Stimulated activated naive CD4-positive, alpha-beta T cell (primary cell): Measurements from ENCODE around the gene NMU.
"Not testable (repeated sequence)": the region's sequence is repeated elsewhere in the genome, so short reads cannot be mapped to it uniquely, and the experiment has no call there.

ENCODE experiments used
- DNase-seq, 6 experiments: peaks; one replicate each; lab custom pipeline; 2025; lab: John Stamatoyannopoulos, UW

The NMU gene, protein sequence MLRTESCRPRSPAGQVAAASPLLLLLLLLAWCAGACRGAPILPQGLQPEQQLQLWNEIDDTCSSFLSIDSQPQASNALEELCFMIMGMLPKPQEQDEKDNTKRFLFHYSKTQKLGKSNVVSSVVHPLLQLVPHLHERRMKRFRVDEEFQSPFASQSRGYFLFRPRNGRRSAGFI

DNA sequence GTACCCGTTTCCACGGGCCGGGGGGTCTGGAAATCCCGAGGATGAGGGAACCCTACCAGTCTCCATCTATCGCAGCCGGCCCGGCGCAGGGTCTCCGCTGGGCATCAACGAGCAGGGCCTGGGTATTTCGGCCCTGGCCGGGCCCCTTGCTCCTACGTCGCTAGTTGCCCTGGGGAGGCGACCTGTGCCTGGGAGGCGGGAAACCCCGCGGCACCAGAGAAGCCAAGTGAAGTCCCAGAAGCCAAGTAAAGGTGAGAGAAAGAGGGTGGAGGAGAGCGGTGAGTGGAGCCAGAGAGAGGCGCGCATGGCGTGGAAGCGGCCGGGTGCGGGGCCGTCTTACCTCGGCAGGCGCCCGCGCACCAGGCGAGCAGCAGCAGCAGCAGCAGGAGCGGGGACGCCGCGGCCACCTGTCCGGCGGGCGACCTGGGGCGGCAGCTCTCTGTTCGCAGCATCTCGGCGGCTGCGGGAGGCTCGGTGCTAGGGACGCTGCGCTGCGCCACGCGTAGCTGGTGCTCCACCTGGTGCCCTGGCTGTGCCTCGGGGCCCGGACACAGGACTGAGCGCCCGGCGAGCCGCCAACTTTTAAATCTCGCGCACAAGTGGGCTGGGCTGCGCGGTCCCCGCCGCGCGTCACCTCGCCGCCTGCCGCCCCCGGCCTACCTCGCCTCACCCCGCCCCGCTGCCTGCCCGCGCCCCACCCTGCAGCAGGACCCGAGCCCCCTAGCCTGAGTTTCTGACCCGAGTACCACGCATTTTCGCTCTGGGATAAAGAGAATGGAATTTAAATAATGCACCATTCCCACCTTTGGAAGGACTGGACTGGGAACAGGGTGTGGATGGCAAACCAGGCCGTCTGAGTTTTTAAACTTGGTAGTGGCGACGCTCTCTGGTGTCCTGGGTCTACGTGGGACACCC, at the start of gene NMU:
TSS of gene NMU (minus strand) at position 558 of the 915 bp plus-strand sequence. CDS start at position 452, 106 bp downstream.
- no peak for DNase-seq

DNA sequence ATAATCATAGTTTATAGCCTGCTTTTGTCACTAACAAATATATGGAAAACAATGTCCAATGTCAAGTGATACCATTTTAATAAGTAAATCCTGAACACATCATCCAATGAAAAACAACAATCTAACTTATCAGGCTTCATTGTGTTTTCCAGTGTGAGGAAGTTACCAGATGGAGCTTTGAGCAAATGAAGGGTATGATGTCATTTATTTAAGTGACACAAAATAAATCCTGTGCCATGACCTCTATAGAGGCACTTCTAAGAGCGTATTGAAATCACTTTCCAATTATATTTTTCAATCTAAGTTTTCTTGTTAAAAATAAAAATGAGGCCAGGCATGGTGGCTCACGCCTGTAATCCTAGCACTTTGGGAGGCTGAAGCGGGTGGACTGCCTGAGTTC, 48.2 kb upstream of the NMU start:
- no peak for DNase-seq

DNA sequence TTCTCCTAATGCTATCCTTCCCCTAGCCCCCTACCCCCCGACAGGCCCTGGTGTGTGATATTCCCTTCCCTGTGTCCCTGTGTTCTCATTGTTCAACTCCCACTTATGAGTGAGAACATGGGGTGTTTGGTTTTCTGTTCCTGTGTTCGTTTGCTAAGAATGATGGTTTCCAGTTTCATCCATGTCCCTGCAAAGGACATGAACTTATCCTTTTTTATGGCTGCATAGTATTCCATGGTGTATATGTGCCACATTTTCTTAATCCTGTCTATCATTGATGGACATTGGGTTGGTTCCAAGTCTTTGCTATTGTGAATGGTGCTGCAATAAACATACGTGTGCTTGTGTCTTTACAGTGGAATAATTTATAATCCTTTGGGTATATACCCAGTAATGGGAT, 46.7 kb upstream of the NMU start:
- DNase-seq: not testable (repeated sequence)

DNA sequence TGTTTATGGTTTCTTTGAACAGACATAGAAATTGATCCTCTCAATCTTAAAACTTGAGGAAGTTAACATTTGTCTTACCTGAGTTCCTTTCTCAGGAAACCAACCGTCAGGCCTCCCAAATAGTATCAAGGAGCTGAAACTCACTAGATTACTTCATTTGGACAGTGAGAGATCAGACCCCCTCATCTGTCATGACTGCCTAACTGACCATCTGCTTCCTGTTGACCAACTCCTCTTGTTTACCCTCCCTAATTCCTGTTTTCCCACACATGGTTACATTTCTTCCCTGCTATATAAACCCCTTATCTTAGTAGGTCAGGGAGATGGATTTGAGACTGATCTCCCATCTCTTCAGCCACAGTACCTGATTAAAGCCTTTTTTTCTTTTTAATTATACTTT, 46.2 kb upstream of the NMU start:
- no peak for DNase-seq

GRCh38 chr4:55681430-55681829, 45.3 kb upstream of the NMU start:
- no peak for DNase-seq

- no peak for DNase-seq
Measured at GRCh38 chr4:55675196-55675793, 39.2 kb upstream of the NMU start.

GRCh38 chr4:55673424-55673823, 37.3 kb upstream of the NMU start:
- no peak for DNase-seq

DNA sequence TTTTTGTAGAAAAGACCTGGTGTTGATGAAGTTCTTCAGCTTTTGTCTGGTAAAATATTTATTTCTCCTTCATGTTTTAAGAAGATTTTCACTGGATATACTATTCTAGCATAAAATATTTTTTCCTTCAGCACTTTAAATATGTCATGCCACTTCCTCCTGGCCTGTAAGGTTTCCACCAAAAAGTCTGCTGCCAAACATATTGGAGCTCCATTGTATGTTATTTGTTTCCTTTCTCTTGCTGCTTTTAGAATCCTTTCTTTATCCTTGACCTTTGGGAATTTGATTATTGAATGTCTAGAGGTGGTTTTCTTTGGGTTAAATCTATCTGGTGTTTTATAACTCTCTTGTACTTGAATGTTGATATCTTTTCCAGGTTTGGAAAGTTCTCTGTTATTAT, 35.6 kb upstream of the NMU start:
- no peak for DNase-seq

DNA sequence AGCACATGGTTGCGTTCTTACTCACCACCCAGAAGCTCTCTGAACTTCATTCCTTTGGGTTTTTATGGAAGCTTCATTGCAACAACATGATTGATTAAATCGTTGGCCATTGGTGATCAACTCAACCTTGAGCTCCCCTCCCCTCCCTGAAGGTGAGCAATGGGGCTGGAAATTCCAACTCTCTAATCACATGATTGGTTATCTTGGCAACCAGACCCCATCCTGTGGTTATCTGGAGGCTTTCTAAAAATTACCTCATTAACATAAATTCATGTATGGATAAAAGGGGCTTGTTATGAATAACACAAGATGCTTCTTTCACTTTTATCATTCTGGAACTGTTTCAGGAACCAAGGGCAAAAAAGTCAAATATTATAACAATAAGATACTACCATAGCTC, 34.6 kb upstream of the NMU start:
- no peak for DNase-seq

DNA sequence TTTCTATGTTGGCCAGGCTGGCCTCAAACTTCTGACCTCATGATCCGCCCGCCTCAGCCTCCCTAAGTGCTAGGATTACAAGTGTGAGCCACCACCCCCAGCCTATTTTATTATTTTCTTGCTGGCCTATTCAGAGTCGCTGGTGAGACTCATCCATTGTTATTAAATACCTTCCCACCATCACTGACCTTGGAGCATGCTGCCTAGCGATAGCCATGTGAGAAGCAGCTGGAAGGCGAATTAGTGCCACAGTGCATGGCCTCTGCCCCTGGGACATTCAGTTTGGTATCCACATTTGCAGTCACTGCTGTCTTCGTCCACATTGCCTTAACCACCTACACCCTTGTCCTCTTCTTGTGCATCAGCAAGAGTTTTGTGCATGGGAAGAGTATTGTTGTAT, 32.4 kb upstream of the NMU start:
- no peak for DNase-seq

DNA sequence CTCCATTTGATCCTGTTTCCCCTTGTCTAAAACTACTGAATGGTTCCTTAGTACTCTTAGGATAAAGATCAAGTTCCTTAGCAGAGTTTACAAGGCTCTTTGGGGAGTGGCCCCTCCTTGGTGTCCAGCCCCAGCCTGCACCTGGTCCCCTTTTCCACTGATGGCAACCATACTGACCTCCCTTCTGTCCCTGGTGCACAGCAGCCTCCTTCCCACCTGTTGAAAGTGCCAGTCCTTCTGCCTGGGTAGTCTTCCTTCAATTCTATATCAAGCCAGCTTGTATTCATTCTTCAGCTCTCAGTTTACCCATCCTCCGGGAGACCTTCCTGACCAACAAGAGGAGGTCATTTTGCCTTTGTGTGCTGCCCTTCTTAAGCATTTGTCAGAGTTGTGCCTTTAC, 30.4 kb upstream of the NMU start:
- DNase-seq: no peak

DNA sequence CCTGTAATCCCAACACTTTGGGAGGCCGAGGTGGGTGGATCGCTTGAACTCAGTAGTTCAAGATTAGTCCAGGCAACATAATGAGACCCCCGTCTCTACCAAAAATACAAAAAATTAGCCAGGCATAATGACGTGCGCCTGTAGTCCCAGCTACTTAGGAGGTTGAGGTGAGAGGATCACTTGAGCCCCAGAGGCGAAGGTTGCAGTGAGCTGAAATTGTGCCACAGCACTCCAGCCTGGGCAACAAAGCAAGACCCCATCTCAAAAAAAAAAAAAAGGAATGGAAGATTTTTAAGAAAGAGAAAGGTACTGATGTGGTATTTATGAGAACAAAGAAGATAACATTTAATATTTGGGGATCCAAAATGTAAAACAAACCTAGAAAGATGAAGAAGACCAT, 27.0 kb upstream of the NMU start:
- DNase-seq: no peak

DNA sequence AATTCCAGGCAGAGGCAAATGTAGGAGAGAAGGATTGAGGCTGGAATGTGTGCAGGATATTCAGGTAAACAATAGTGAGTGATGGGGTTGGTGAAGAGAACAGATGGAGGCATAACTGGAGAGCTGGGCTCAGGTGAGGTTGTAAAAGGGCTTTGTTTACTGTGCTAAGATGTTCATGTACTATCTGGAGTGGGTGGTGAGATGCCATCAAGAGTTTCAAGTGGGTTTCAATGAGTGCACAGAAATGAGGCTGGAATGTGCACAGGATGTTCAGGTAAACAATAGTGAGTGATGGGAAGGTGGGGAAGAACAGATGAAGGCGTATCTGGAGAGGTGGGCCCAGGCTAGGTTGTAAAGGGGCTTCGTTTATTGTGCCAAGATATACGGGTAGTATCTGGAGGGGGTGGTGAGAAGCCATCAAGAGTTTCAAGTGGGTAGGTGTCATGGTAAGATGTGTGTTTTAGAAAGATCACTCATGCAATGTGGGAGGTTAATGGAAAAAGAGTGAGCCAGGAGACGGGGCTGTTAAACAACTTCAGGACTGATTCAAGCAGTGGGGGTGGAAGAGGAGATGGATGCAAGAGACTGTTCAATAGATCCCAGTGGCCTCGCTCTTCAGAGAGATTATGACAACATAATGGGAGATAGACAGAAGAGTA, 25.4 kb upstream of the NMU start:
- no peak for DNase-seq

GRCh38 chr4:55658657-55659056, 22.6 kb upstream of the NMU start:
- no peak for DNase-seq

GRCh38 chr4:55654131-55654530, 18.0 kb upstream of the NMU start:
- DNase-seq: no peak

DNA sequence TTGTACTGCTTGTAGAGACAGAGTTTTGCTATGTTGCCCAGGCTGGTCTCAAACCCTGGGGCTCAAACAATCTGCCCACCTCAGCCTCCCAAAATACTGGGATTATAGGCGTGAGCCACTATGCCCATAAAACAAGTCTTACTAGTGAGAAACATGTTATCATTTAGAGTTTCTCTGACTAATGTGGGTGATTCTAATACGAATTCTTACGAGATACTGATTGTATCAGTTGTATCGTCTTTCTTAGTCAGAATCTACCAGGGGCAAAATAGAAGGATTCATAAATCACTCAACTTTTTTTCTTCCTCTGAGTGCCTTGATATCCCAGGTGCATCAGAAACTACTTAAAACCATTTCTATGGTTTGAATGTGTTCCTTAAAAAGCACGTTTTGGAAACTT, 14.4 kb upstream of the NMU start:
- DNase-seq: no peak

DNA sequence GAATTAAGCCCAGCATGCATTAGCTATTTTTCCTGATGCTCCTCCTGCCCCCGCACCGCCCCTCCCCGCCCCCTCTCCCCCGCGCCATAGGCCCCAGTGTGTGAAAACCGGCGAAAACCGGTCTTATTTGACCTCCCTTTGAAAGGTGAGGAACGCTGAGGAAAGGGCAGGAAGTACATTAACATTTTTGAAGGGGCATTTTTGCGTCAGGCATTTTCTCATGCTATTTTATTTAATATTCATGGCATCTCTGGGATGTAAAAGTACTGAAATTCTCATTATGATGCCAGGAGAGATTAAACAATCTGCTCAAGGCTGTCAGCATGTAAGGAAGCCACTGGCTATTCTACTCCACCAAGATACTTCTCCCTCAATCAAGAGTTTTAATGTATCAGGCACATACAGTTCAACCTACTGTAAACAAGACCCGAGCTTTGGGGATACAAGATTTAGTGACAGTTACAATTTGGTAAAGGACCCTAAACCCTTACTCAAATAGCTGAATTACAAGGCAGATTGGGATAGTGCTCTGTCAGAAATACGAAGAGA, 1.2 kb upstream of the NMU start:
- DNase-seq: no peak

DNA sequence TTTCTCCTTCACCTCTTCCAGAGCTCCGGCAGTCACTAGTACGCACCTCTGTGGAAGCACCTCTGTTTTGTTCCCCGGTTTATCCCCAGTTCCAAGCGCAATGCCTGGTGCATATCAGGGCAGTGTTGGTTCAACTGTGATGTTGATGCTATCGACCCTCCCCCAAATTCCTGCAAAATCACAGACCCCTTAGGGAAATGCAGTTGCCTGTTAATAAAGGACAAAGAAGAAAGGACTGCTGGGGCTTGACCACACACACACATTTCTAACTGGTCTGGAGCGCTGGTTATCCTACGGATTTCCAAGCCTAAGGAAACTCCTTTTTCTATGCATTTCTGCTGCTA, 530 bp upstream of the NMU start:
- no peak for DNase-seq

- DNase-seq: no peak
Measured at GRCh38 chr4:55635282-55635681, 816 bp downstream of the NMU start.

GRCh38 chr4:55634417-55635128, 1.5 kb downstream of the NMU start:
- DNase-seq: peak in 2 of 6 experiments; percentile 3 to 14

GRCh38 chr4:55633903-55634302, 2.2 kb downstream of the NMU start:
- DNase-seq: no peak

DNA sequence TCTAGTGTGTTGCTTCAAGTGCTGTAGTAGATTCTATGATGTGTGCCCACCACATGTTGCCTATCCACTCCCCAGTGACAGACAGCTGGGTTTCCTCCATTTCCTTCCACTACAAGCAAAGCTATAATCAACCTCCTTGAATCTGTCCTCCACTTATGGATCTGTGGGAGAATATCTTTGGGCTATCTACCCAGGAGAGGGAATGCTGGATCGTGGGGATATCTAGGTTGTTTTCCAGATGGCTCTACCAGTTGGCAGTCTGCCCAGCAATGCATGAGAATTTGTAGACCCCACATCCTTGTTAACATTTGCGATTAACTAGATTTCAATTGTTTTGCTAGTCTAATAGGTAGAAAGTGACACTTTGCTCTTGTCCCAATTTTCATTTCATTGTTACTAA, 10.3 kb downstream of the NMU start:
- no peak for DNase-seq
